Pancreas (tissue), 10 donors: ENCODE measurements around the gene THYN1. TPM values are rescaled to one million over a fixed set of nuclear protein-coding genes. Genes with fewer than 3 reads are reported as not detected.

Source experiments
- ATAC-seq, 4 donors: fragments of 200-7000 bp; cut with Tn5 transposase; one replicate each; pipeline versions ENCODE4 v1.8.0 to v1.9.1; 2020; ENCODE audit warnings: mild to moderate bottlenecking in 4 of 4, moderate library complexity in 4 of 4
- DNase-seq, 6 donors: peaks; one replicate each; pipeline ENCODE4 v3.0.0-alpha.2; 2020
- FAIRE-seq: peaks from 2 replicates; lab custom pipeline; 2012; peaks lifted over from hg19 to GRCh38; lab: Jason Lieb, UNC
- H3K27ac ChIP-seq, 4 donors: fragments of 200-600 bp; sonication (generic); 1 replicate in 3 of 4; 2 replicates in 1 of 4; pipeline versions ENCODE4 v1.5.0 to v1.8.0; 2020
- H3K27me3 ChIP-seq, 4 donors: fragments of 200-600 bp; one replicate each; pipeline ENCODE4 v1.8.0; 2021
- H3K36me3 ChIP-seq, 3 donors: fragments of 200-600 bp; sonication (generic) in 1 of 3; one replicate each; pipeline versions ENCODE4 v1.5.0 to v1.8.0; 2020 to 2021
- H3K4me1 ChIP-seq, 3 donors: fragments of 200-600 bp; one replicate each; pipeline ENCODE4 v1.8.0; 2021
- H3K4me3 ChIP-seq, 4 donors: fragments of 200-600 bp; sonication (generic) in 2 of 4; one replicate each; pipeline versions ENCODE4 v1.5.0 to v1.8.0; 2020 to 2021
- H3K9me3 ChIP-seq, 4 donors: fragments of 200-600 bp; one replicate each; pipeline ENCODE4 v1.8.0; 2021
- CTCF ChIP-seq, 4 donors: fragments of 200-600 bp; sonication (generic) in 3 of 4; IDR thresholded peaks; one replicate each; pipeline versions ENCODE4 v1.5.0 to v1.8.0; 2021; ENCODE audit warnings: antibody characterized with exemption in 4 of 4
- WGBS, 2 donors: extraction: QIAGEN DNeasy Blood & Tissue Kit; methylation state at CpG; one replicate each; pipeline ENCODE4 v1.1.7; 2013; 5-methylcytosine and 5-hydroxymethylcytosine counted together
- intact Hi-C, 3 donors: fragments of 100-400 bp; cut with DNase I; formaldehyde crosslinking; loops; one replicate each; pipeline versions ENCODE4 v1.11.1 to v1.14.2; 2022
- polyA plus RNA-seq, 2 donors: library from polyadenylated mRNA; stranded (reverse); fragments of 200-250 nt; gene quantifications; one replicate each; pipeline ENCODE4 v1.2.3, GENCODE V29; 2013
- total RNA-seq, 6 donors: library from RNA; stranded (reverse); fragmentation: NEBNext Ultra II Directional in 4 of 6; extraction: Animal tissue kit (Norgen Biotek cat#: 25700) in 4 of 6; gene quantifications; one replicate each; pipeline versions ENCODE4 v1.2.1 to v1.2.4, GENCODE V29; 2021 to 2023
- donor health status: healthy with polysubstance abuse.
- donor health status: DM: no; HTN: no; CAD: no; lungs with moderate emphysema.
- donor health status: DM: no; HTN: no; CAD: no.
- donor health status: control.
- donor health status: control.
- donor health status: Bipolar disorder and iron deficiency.
- donor health status: DM: yes; HTN: yes; CAD: no.
- donor health status: DM: no; HTN: no; CAD: no.
- donor health status: DM: no; HTN: no; CAD: no.
- donor health status: DM: yes; HTN: yes; CAD: no.

THYN1 gene
- total and polyA plus RNA-seq, 8 donors = 10.3 to 50.0 (median 17.5) TPM

GRCh38 chr11:134291196-134291595, 38.0 kb upstream of the THYN1 start:
- DNase-seq (no peak), ATAC-seq (no peak), FAIRE-seq (no peak)
- 71 to 80% methylated on average over 6 of the region's 6 CpGs for WGBS, 2 donors
- no peak overlapping the region for H3K27ac ChIP-seq
- no peaks in the 10 kb centered on the region for H3K27me3 ChIP-seq
- H3K9me3 ChIP-seq = no peaks in the 10 kb centered on the region
- no peak overlapping the region for H3K4me3 ChIP-seq
- no peak for TF ChIP-seq CTCF (IDR thresholded peaks at IDR 0.05)
- intact Hi-C loops = no loop called here
- H3K4me1 ChIP-seq = no peaks in the 10 kb centered on the region
- H3K36me3 ChIP-seq = no peaks in the 10 kb centered on the region

DNA sequence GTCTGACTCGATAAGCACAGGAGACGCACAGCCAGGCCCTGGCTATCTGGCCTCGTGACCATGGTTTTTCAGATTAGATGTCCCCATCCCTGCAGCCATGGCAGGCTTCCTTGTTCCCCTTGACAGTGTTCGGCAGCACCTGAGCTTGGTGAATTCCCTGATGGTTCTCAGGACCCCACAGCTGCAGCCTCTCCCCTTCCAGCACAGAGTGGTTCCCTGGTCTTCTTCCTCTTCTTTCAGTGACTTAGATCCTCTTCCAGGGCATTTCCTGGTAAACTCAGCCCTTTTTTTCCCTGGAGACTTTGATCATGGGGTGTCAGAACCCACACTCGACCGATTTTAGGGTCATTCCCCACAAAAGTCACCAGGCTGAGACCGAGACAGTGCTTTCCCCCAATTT, 37.5 kb upstream of the THYN1 start:
- DNase-seq = no peak
- no peak for ATAC-seq
- Histone ChIP-seq H3K9me3 (no peaks in the 10 kb centered on the region), H3K36me3 (no peaks in the 10 kb centered on the region), H3K4me3 (no peak overlapping the region), H3K27ac (no peak overlapping the region), H3K4me1 (no peaks in the 10 kb centered on the region), H3K27me3 (no peaks in the 10 kb centered on the region)
- no peak for TF ChIP-seq CTCF (IDR thresholded peaks at IDR 0.05)
- intact Hi-C loops = no loop called here
- 72 to 84% methylated on average over 7 of the region's 7 CpGs for WGBS, 2 donors
- FAIRE-seq = no peak

DNA sequence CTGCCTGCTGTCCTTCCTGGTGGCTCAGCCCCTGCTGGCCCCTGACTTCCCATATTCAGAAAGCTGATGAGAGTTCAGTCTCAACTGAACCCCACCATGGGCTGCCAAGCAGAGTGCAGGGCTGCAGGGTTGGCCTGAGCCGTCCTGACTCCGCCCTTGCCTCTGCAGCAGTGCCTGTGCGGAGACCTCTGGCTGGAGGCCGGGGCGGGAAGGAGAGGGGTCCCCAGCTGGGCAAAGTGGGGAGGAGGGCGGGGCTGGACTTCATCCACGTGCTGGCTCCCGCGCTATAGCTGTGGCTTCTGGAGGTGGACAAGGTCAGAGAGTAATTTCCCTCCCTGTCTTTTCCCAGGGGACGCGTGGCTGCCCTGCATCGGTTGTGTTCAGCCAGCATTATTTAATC, 36.6 kb upstream of the THYN1 start:
- no peak for ATAC-seq
- no peak overlapping the region for H3K4me3 ChIP-seq

GRCh38 chr11:134289167-134289566, 36.0 kb upstream of the THYN1 start:
- H3K36me3 ChIP-seq = no peaks in the 10 kb centered on the region
- no peaks in the 10 kb centered on the region for H3K4me1 ChIP-seq
- intact Hi-C loops = no loop called here
- no peak for TF ChIP-seq CTCF (IDR thresholded peaks at IDR 0.05)
- no peak overlapping the region for H3K27ac ChIP-seq
- ATAC-seq = no peak
- no peak overlapping the region for H3K4me3 ChIP-seq
- DNase-seq = no peak
- 56 to 71% methylated on average over 4 of the region's 4 CpGs for WGBS, 2 donors
- no peak for FAIRE-seq
- no peaks in the 10 kb centered on the region for H3K9me3 ChIP-seq
- no peaks in the 10 kb centered on the region for H3K27me3 ChIP-seq

More for the DNA sequence above, 36.6 kb upstream of the THYN1 start:
- WGBS, 2 donors = 35 to 42% methylated on average over 12 of the region's 12 CpGs
- intact Hi-C loops = no loop called here
- Histone ChIP-seq H3K4me1 (no peaks in the 10 kb centered on the region), H3K27ac (no peak overlapping the region), H3K27me3 (no peaks in the 10 kb centered on the region), H3K9me3 (no peaks in the 10 kb centered on the region), H3K36me3 (no peaks in the 10 kb centered on the region)
- TF ChIP-seq CTCF (IDR thresholded peaks at IDR 0.05) = no peak
- FAIRE-seq (no peak), DNase-seq (peak in 1 of 6 donors; percentile 55)

GRCh38 chr11:134288486-134288885, 35.3 kb upstream of the THYN1 start:
- ATAC-seq = no peak

More at GRCh38 chr11:134288486-134288885, 35.3 kb upstream of the THYN1 start:
- FAIRE-seq (no peak), DNase-seq (no peak)
- Histone ChIP-seq H3K4me1 (no peaks in the 10 kb centered on the region), H3K4me3 (no peak overlapping the region), H3K36me3 (no peaks in the 10 kb centered on the region), H3K27ac (no peak overlapping the region), H3K27me3 (no peaks in the 10 kb centered on the region), H3K9me3 (no peaks in the 10 kb centered on the region)
- intact Hi-C loops = no loop called here
- no peak for TF ChIP-seq CTCF (IDR thresholded peaks at IDR 0.05)
- 90 to 92% methylated on average over 13 of the region's 13 CpGs for WGBS, 2 donors
